K562 (cell line): Measurements from ENCODE around the gene CPM.

Experiments used
- CBFB ChIP-seq: sonication (generic); formaldehyde crosslinking; IDR thresholded peaks from 2 replicates; pipeline ENCODE4 v1.4.0; 2020; ENCODE audit warnings: mild to moderate bottlenecking, missing genetic modification reagents
- EP300 ChIP-seq: IDR thresholded peaks from 2 replicates; pipeline ENCODE4 v1.6.1; 2012; ENCODE audit warnings: low read length, improper control_type of control experiment
- EZH2 ChIP-seq: IDR thresholded peaks from 2 replicates; pipeline ENCODE4 v1.6.1; 2012; ENCODE audit warnings: low read depth, mild to moderate bottlenecking, inconsistent platforms, low read length, borderline replicate concordance
- RNF2 ChIP-seq: sonication (generic); IDR thresholded peaks from 2 replicates; pipeline ENCODE4 v1.6.1; 2016
- ZFP36 ChIP-seq: fragments of 150-350 bp; IDR thresholded peaks from 2 replicates; pipeline ENCODE4 v1.6.1; 2018; ENCODE audit warnings: low read length, low read depth; ENCODE audit not compliant: partially characterized antibody
- ZNF57 ChIP-seq: fragments of 450-650 bp; formaldehyde crosslinking; IDR thresholded peaks from 2 replicates; pipeline ENCODE4 v1.4.0; 2020; ENCODE audit warnings: mild to moderate bottlenecking, moderate library complexity
- TF ChIP-seq, protein P1 (sequence below): conservative IDR thresholded peaks from 2 replicates; pipeline ENCODE4 v1.6.1; 2011; ENCODE audit warnings: low read depth, mild to moderate bottlenecking, low read length; ENCODE audit not compliant: control insufficient read depth

DNA sequence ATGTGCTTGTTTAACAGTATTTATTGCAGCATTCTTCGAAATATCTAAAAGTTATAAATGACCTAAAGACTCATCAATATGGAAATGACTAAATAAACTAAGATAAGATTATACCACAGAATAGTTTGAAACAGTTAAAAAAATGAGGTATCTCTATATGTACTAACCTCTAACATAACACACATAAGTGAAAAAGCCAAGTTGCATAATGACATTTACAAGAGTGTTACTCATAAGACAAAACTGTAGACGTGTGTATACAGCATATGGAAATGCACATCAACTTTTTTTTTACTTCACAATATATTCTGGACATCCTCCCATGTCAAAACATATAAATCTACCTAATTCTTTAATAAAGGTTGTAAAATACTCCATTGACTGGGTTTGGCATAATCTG is 22.8 kb downstream of the CPM start:
- TF ChIP-seq RNF2: no peak
- no peak for TF ChIP-seq CBFB (CRISPR knock-in tag)
- TF ChIP-seq ZNF57 (CRISPR knock-in tag): no peak
- TF ChIP-seq EZH2: no peak
- no peak for TF ChIP-seq ZFP36
- no peak for TF ChIP-seq EP300
- TF ChIP-seq, protein P1, sequence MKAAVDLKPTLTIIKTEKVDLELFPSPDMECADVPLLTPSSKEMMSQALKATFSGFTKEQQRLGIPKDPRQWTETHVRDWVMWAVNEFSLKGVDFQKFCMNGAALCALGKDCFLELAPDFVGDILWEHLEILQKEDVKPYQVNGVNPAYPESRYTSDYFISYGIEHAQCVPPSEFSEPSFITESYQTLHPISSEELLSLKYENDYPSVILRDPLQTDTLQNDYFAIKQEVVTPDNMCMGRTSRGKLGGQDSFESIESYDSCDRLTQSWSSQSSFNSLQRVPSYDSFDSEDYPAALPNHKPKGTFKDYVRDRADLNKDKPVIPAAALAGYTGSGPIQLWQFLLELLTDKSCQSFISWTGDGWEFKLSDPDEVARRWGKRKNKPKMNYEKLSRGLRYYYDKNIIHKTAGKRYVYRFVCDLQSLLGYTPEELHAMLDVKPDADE: no peak
